ENCODE results near the gene SUSD1. TPM values are rescaled to one million over a fixed set of nuclear protein-coding genes. Genes with fewer than 3 reads are reported as not detected.

Gene SUSD1
- total and polyA plus RNA-seq, 2 donors (not counting 3 experiments of a cell fraction or from before 2014, with no cell fraction given) = 33.1 to 37.8 TPM

- H3K4me1 ChIP-seq (ENCODE audit: control insufficient read depth, extremely low read depth, insufficient read depth, low read length) = peaks cover 13% of the 10 kb centered on the region
- FAIRE-seq = no peak
- H2AFZ ChIP-seq (ENCODE audit: low read depth, low read length) = no peak overlapping the region
- ChIA-PET CTCF (interaction anchor here (1.1 to 4.6 kb wide), 3 partner anchors 17 to 162 kb away, joined by 3 to 26 read pairs (median 4); no protein-coding TSS in a partner anchor), POLR2A (no interaction called here)
- dilution Hi-C loops (cut with MboI; ENCODE audit: extremely low pct_ligation_motif_present, low sequenced_read_pairs) (no loop called here), intact Hi-C loops (cut with micrococcal nuclease) (no loop called here)
- BruUV-seq (replicated peaks) = no TSS peak
- H3K9me1 ChIP-seq (replicated peaks; ENCODE audit: control insufficient read depth, extremely low read depth, insufficient read depth, low read length) = no peaks in the 10 kb centered on the region
- H4K20me1 ChIP-seq (replicated peaks; ENCODE audit: control insufficient read depth, extremely low read depth, insufficient read depth, low read length) = no peaks in the 10 kb centered on the region
- no peak overlapping the region for H3K9ac ChIP-seq (replicated peaks; ENCODE audit: extremely low read depth, insufficient read depth, low read length)
- no peaks in the 10 kb centered on the region for H3K9me3 ChIP-seq (replicated peaks; ENCODE audit: control insufficient read depth, insufficient read depth, low read length)
- no peak overlapping the region for H3K27ac ChIP-seq (ENCODE audit: insufficient read depth, low read depth, low read length)
- no peaks in the 10 kb centered on the region for H3K79me2 ChIP-seq (ENCODE audit: control insufficient read depth, insufficient read depth, low read length)
- TF ChIP-seq POLR2A (IDR thresholded peaks at IDR 0.05; ENCODE audit: low read depth, low read length) = no peak
- no peak for TF ChIP-seq EZH2 (IDR thresholded peaks at IDR 0.05; ENCODE audit: borderline replicate concordance, low read depth, low read length, severe bottlenecking)
- TF ChIP-seq, protein P1, sequence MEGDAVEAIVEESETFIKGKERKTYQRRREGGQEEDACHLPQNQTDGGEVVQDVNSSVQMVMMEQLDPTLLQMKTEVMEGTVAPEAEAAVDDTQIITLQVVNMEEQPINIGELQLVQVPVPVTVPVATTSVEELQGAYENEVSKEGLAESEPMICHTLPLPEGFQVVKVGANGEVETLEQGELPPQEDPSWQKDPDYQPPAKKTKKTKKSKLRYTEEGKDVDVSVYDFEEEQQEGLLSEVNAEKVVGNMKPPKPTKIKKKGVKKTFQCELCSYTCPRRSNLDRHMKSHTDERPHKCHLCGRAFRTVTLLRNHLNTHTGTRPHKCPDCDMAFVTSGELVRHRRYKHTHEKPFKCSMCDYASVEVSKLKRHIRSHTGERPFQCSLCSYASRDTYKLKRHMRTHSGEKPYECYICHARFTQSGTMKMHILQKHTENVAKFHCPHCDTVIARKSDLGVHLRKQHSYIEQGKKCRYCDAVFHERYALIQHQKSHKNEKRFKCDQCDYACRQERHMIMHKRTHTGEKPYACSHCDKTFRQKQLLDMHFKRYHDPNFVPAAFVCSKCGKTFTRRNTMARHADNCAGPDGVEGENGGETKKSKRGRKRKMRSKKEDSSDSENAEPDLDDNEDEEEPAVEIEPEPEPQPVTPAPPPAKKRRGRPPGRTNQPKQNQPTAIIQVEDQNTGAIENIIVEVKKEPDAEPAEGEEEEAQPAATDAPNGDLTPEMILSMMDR (IDR thresholded peaks at IDR 0.05; ENCODE audit: extremely low read depth in 1 of 2, insufficient read depth in 1 of 2, low read depth in 1 of 2, low read length in 2 of 2) = no peak
- TF ChIP-seq, protein P2, sequence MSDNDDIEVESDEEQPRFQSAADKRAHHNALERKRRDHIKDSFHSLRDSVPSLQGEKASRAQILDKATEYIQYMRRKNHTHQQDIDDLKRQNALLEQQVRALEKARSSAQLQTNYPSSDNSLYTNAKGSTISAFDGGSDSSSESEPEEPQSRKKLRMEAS (IDR thresholded peaks at IDR 0.05; ENCODE audit: insufficient read depth, insufficient read length) = no peak
- TF ChIP-seq GATA2 (IDR thresholded peaks at IDR 0.05; ENCODE audit: insufficient read depth, insufficient read length, low read depth, low read length) = no peak
- TF ChIP-seq JUN (IDR thresholded peaks at IDR 0.05; ENCODE audit: borderline replicate concordance, insufficient read depth, insufficient read length, low read depth) = no peak
- TF ChIP-seq MYC (IDR thresholded peaks at IDR 0.05; ENCODE audit: low read depth, low read length) = no peak
- no peak for TF ChIP-seq FOS (IDR thresholded peaks at IDR 0.05; ENCODE audit: borderline replicate concordance, insufficient read depth, low read length)
- TF ChIP-seq POLR2AphosphoS5 (IDR thresholded peaks at IDR 0.05; ENCODE audit: insufficient read depth, low read depth, low read length) = no peak
- H3K4me3 ChIP-seq (replicated peaks in 1 of 3; ENCODE audit: insufficient read depth in 1 of 3, low read depth in 1 of 3, low read length in 3 of 3) = no peak overlapping the region
- H3K4me2 ChIP-seq (ENCODE audit: insufficient read depth, low read length) = no peak overlapping the region
- DNase-seq (ENCODE audit: low read depth, low spot score) = no peak
- no peaks in the 10 kb centered on the region for H3K36me3 ChIP-seq (ENCODE audit: control insufficient read depth in 2 of 2, extremely low read depth in 1 of 2, insufficient read depth in 2 of 2, low read length in 2 of 2)
- no peaks in the 10 kb centered on the region for H3K27me3 ChIP-seq (ENCODE audit: control insufficient read depth in 2 of 2, insufficient read depth in 2 of 2, low read length in 2 of 2)
Observed at GRCh38 chr9:112080831-112081542, 94.1 kb downstream of the SUSD1 start.

Measured in endothelial cell of umbilical vein (primary cell).